ENCODE data around the gene ARMH3.

Gene ARMH3

GRCh38 chr10:101858723-101859500 is 197.1 kb downstream of the ARMH3 start:
- Mint-ChIP-seq H3K4me3 (no peak overlapping the region), H3K4me1 (peaks cover 14% of the 10 kb centered on the region), H3K36me3 (peaks cover 10% of the 10 kb centered on the region), H3K27ac (peak overlapping the region; percentile 32), H3K9me3 (peaks cover 10% of the 10 kb centered on the region)
- DNase-seq (ENCODE audit: low spot score in 2 of 2), result no peak
- ATAC-seq, result peak; percentile 96

GRCh38 chr10:101857802-101858476 is 198.0 kb downstream of the ARMH3 start:
- ATAC-seq, result no peak
- Mint-ChIP-seq H3K4me3 (no peak overlapping the region), H3K4me1 (peaks cover 14% of the 10 kb centered on the region), H3K27ac (peak overlapping the region; percentile 32), H3K9me3 (peaks cover 10% of the 10 kb centered on the region), H3K36me3 (peaks cover 10% of the 10 kb centered on the region)
- DNase-seq (ENCODE audit: low spot score in 2 of 2), result no peak

GRCh38 chr10:101856626-101857025 is 199.3 kb downstream of the ARMH3 start:
- Mint-ChIP-seq H3K4me1 (peaks cover 14% of the 10 kb centered on the region), H3K36me3 (peaks cover 10% of the 10 kb centered on the region), H3K27ac (no peak overlapping the region), H3K4me3 (no peak overlapping the region), H3K9me3 (peaks cover 10% of the 10 kb centered on the region)
- DNase-seq (ENCODE audit: low spot score in 2 of 2), result no peak
- no peak for ATAC-seq

GRCh38 chr10:101851411-101852116 is 204.4 kb downstream of the ARMH3 start:
- Mint-ChIP-seq H3K4me3 (no peak overlapping the region), H3K9me3 (no peaks in the 10 kb centered on the region), H3K27ac (peak overlapping the region; percentile 10), H3K36me3 (peaks cover 17% of the 10 kb centered on the region), H3K4me1 (no peaks in the 10 kb centered on the region)
- DNase-seq (ENCODE audit: low spot score in 2 of 2) (no peak), ATAC-seq (no peak)

- no peaks in the 10 kb centered on the region for H3K9me3 Mint-ChIP-seq
- ATAC-seq, result no peak
- peak overlapping the region; percentile 10 for H3K27ac Mint-ChIP-seq
- H3K36me3 Mint-ChIP-seq, result peaks cover 17% of the 10 kb centered on the region
- no peaks in the 10 kb centered on the region for H3K4me1 Mint-ChIP-seq
- no peak overlapping the region for H3K4me3 Mint-ChIP-seq
- DNase-seq (ENCODE audit: low spot score in 2 of 2), result no peak
Measured at GRCh38 chr10:101850749-101851148, 205.2 kb downstream of the ARMH3 start.

- no peak for DNase-seq (ENCODE audit: low spot score in 2 of 2)
- Mint-ChIP-seq H3K27ac (peak overlapping the region; percentile 43), H3K4me1 (peaks cover 8% of the 10 kb centered on the region), H3K36me3 (peaks cover 17% of the 10 kb centered on the region), H3K9me3 (no peaks in the 10 kb centered on the region), H3K4me3 (no peak overlapping the region)
- ATAC-seq, result no peak
Measured at GRCh38 chr10:101848894-101849351, 207.1 kb downstream of the ARMH3 start.

- Mint-ChIP-seq H3K36me3 (peaks cover 17% of the 10 kb centered on the region), H3K9me3 (no peaks in the 10 kb centered on the region), H3K4me3 (no peak overlapping the region), H3K4me1 (peaks cover 12% of the 10 kb centered on the region), H3K27ac (peak overlapping the region; percentile 43)
- ATAC-seq, result no peak
- DNase-seq (ENCODE audit: low spot score in 2 of 2), result no peak
Measured at GRCh38 chr10:101848408-101848807, 207.6 kb downstream of the ARMH3 start.

- Mint-ChIP-seq H3K27ac (no peak overlapping the region), H3K4me3 (no peak overlapping the region), H3K36me3 (peaks cover 17% of the 10 kb centered on the region), H3K4me1 (peaks cover 35% of the 10 kb centered on the region), H3K9me3 (no peaks in the 10 kb centered on the region)
- DNase-seq (ENCODE audit: low spot score in 2 of 2) (no peak), ATAC-seq (no peak)
Measured at GRCh38 chr10:101845893-101846292, 210.1 kb downstream of the ARMH3 start.

- DNase-seq (ENCODE audit: low spot score in 2 of 2) (peak; percentile 34 to 71), ATAC-seq (peak; percentile 70)
- Mint-ChIP-seq H3K36me3 (peaks cover 8% of the 10 kb centered on the region), H3K27ac (peak within 1 kb of the TSS; percentile 48), H3K4me3 (peak within 1 kb of the TSS; percentile 92), H3K4me1 (peaks cover 58% of the 10 kb centered on the region), H3K9me3 (no peaks in the 10 kb centered on the region)
Measured at GRCh38 chr10:101843032-101844021, 212.6 kb downstream of the ARMH3 start, which contains the start of gene KCNIP2. KCNIP2 (minus strand) TSS chr10:101843800; CDS start chr10:101843568, 232 bp downstream.

- DNase-seq (ENCODE audit: low spot score in 2 of 2) (no peak), ATAC-seq (no peak)
- Mint-ChIP-seq H3K9me3 (no peaks in the 10 kb centered on the region), H3K27ac (no peak overlapping the region), H3K36me3 (no peaks in the 10 kb centered on the region), H3K4me1 (peaks cover 58% of the 10 kb centered on the region), H3K4me3 (peak overlapping the region; percentile 92)
Measured at GRCh38 chr10:101841826-101842225, 214.1 kb downstream of the ARMH3 start.

- ATAC-seq (peak; percentile 80), DNase-seq (ENCODE audit: low spot score in 2 of 2) (peak; percentile 84 to 91)
- Mint-ChIP-seq H3K9me3 (no peaks in the 10 kb centered on the region), H3K36me3 (no peaks in the 10 kb centered on the region), H3K4me1 (peaks cover 61% of the 10 kb centered on the region), H3K27ac (peak overlapping the region; percentile 79), H3K4me3 (peak overlapping the region; percentile 92)
Measured at GRCh38 chr10:101840741-101841453, 215.1 kb downstream of the ARMH3 start.

GRCh38 chr10:101840102-101840684 is 215.8 kb downstream of the ARMH3 start:
- Mint-ChIP-seq H3K4me1 (peaks cover 66% of the 10 kb centered on the region), H3K27ac (peak overlapping the region; percentile 79), H3K4me3 (peak overlapping the region; percentile 92), H3K9me3 (no peaks in the 10 kb centered on the region), H3K36me3 (no peaks in the 10 kb centered on the region)
- ATAC-seq (peak; percentile 1), DNase-seq (ENCODE audit: low spot score in 2 of 2) (no peak)

- no peaks in the 10 kb centered on the region for H3K9me3 Mint-ChIP-seq
- ATAC-seq (peak; percentile 53), DNase-seq (ENCODE audit: low spot score in 2 of 2) (peak; percentile 62 to 83)
- H3K4me3 Mint-ChIP-seq, result peak overlapping the region; percentile 92
- H3K27ac Mint-ChIP-seq, result peak overlapping the region; percentile 79
- H3K36me3 Mint-ChIP-seq, result no peaks in the 10 kb centered on the region
- H3K4me1 Mint-ChIP-seq, result peaks cover 71% of the 10 kb centered on the region
Measured at GRCh38 chr10:101839416-101840063, 216.4 kb downstream of the ARMH3 start.

Data from stimulated activated effector memory CD8-positive, alpha-beta T cell treated with anti-CD3 and anti-CD28 coated beads, Interleukin-12 subunit alpha, Interleukin-12 subunit beta, amount 100 ng/mL, for 72 hours (primary cell).